H4 (cell line): ENCODE measurements around the gene COQ9. TPM values are rescaled to one million over a fixed set of nuclear protein-coding genes. Genes with fewer than 3 reads are reported as not detected.
"Not testable (repeated sequence)": the region's sequence is repeated elsewhere in the genome, so short reads cannot be mapped to it uniquely, and the experiment has no call there.

Experiments
- DNase-seq: peaks from one replicate; pipeline ENCODE4 v3.0.0-alpha.2; 2015; ENCODE audit warnings: low spot score
- total RNA-seq: library from RNA; depleted of rRNA; stranded (reverse); fragments of >200 nt; shearing (Covaris generic); gene quantifications from 2 replicates; pipeline ENCODE4 v1.2.3, GENCODE V29; 2014

Gene COQ9
- total RNA-seq, 1 experiment from 2014 or later, result 76.9 TPM

GRCh38 chr16:57426356-57426755 lies 20.9 kb upstream of the COQ9 start:
- DNase-seq, result no peak

GRCh38 chr16:57427307-57427706 lies 20.0 kb upstream of the COQ9 start:
- DNase-seq, result no peak

GRCh38 chr16:57427824-57428223 lies 19.5 kb upstream of the COQ9 start:
- DNase-seq, result no peak

GRCh38 chr16:57430955-57431354 lies 16.3 kb upstream of the COQ9 start:
- no peak for DNase-seq

- no peak for DNase-seq
These were observed 14.8 kb upstream of the COQ9 start for GRCh38 chr16:57432505-57432904.

GRCh38 chr16:57432989-57433388 lies 14.3 kb upstream of the COQ9 start:
- no peak for DNase-seq

- DNase-seq, result no peak
These were observed 13.3 kb upstream of the COQ9 start for GRCh38 chr16:57434003-57434402.

- no peak for DNase-seq
These were observed 11.4 kb upstream of the COQ9 start for GRCh38 chr16:57435838-57436237.

- not testable (repeated sequence) for DNase-seq
These were observed 7.3 kb upstream of the COQ9 start for GRCh38 chr16:57439947-57440346.

- not testable (repeated sequence) for DNase-seq
These were observed 6.7 kb upstream of the COQ9 start for GRCh38 chr16:57440551-57440950.

GRCh38 chr16:57444711-57445110 lies 2.6 kb upstream of the COQ9 start:
- no peak for DNase-seq

- DNase-seq, result no peak
These were observed 1.8 kb upstream of the COQ9 start for GRCh38 chr16:57445510-57445909.

GRCh38 chr16:57446531-57447185 lies 621 bp upstream of the COQ9 start:
- no peak for DNase-seq

GRCh38 chr16:57452021-57452420 lies 4.7 kb downstream of the COQ9 start:
- DNase-seq, result no peak

- DNase-seq, result peak; percentile 77
These were observed 15.1 kb downstream of the COQ9 start, which contains the start of gene POLR2C for GRCh38 chr16:57462209-57462977. Gene POLR2C, plus strand, starts transcription at chr16:57462679. Its CDS starts 46 bp downstream, at chr16:57462725.

GRCh38 chr16:57462978-57463362 lies 15.7 kb downstream of the COQ9 start:
- DNase-seq, result no peak

GRCh38 chr16:57464523-57464922 lies 17.2 kb downstream of the COQ9 start:
- DNase-seq, result no peak

- DNase-seq, result no peak
These were observed 21.1 kb downstream of the COQ9 start for GRCh38 chr16:57468346-57468745.

- no peak for DNase-seq
These were observed 21.8 kb downstream of the COQ9 start for GRCh38 chr16:57469046-57469445.

- DNase-seq, result no peak
These were observed 22.7 kb downstream of the COQ9 start for GRCh38 chr16:57469917-57470470.

GRCh38 chr16:57470711-57471110 lies 23.4 kb downstream of the COQ9 start:
- no peak for DNase-seq

- no peak for DNase-seq
These were observed 23.9 kb downstream of the COQ9 start for GRCh38 chr16:57471209-57471608.
